ENCODE results near the gene MIPEP. TPM values are rescaled to one million over a fixed set of nuclear protein-coding genes. Genes with fewer than 3 reads are reported as not detected.
"Not testable (repeated sequence)": the region's sequence is repeated elsewhere in the genome, so short reads cannot be mapped to it uniquely, and the experiment has no call there.

Gene MIPEP
- total RNA-seq, 4 donors from 2014 or later = 12.1 to 20.3 (median 16.0) TPM

GRCh38 chr13:23766283-23766682 is 122.9 kb downstream of the MIPEP start:
- Histone ChIP-seq H3K9me3 (no peaks in the 10 kb centered on the region), H3K27ac (replicated peaks in 1 of 4) (no peak overlapping the region), H3K4me3 (no peak overlapping the region), H3K36me3 (no peaks in the 10 kb centered on the region), H3K27me3 (no peaks in the 10 kb centered on the region), H3K4me1 (peaks cover 0 to 14% (median 2%) of the 10 kb centered on the region in 4 donors)
- WGBS = 96% methylated on average over 2 of the region's 2 CpGs
- no peak for TF ChIP-seq POLR2A (IDR thresholded peaks at IDR 0.05; ENCODE audit: low read depth)
- TF ChIP-seq CTCF (IDR thresholded peaks at IDR 0.05) = no peak
- no peak for TF ChIP-seq POLR2AphosphoS5 (IDR thresholded peaks at IDR 0.05)
- TF ChIP-seq EP300 (IDR thresholded peaks at IDR 0.05) = no peak
- intact Hi-C loops (cut with DNase I) = no loop called here
- no peak for DNase-seq (ENCODE audit: extremely low spot score)

GRCh38 chr13:23765531-23765930 is 123.7 kb downstream of the MIPEP start:
- Histone ChIP-seq H3K4me1 (peaks cover 0 to 14% (median 2%) of the 10 kb centered on the region in 4 donors), H3K27ac (replicated peaks in 1 of 4) (no peak overlapping the region), H3K36me3 (no peaks in the 10 kb centered on the region), H3K4me3 (no peak overlapping the region), H3K27me3 (no peaks in the 10 kb centered on the region), H3K9me3 (no peaks in the 10 kb centered on the region)
- intact Hi-C loops (cut with DNase I) = no loop called here
- WGBS = 93% methylated on average over 6 of the region's 6 CpGs
- no peak for DNase-seq (ENCODE audit: extremely low spot score)
- no peak for TF ChIP-seq CTCF (IDR thresholded peaks at IDR 0.05)
- TF ChIP-seq EP300 (IDR thresholded peaks at IDR 0.05) = no peak
- no peak for TF ChIP-seq POLR2AphosphoS5 (IDR thresholded peaks at IDR 0.05)
- no peak for TF ChIP-seq POLR2A (IDR thresholded peaks at IDR 0.05; ENCODE audit: low read depth)

- intact Hi-C loops (cut with DNase I) = no loop called here
- Histone ChIP-seq H3K9me3 (no peaks in the 10 kb centered on the region), H3K27me3 (no peaks in the 10 kb centered on the region), H3K36me3 (peaks cover 0 to 6% (median 3%) of the 10 kb centered on the region in 4 donors), H3K4me1 (peaks cover 0 to 21% (median 7%) of the 10 kb centered on the region in 4 donors), H3K4me3 (no peak overlapping the region), H3K27ac (replicated peaks in 1 of 4) (no peak overlapping the region)
- 83% methylated on average over 3 of the region's 3 CpGs for WGBS
- TF ChIP-seq POLR2AphosphoS5 (IDR thresholded peaks at IDR 0.05) (no peak), EP300 (IDR thresholded peaks at IDR 0.05) (no peak), CTCF (IDR thresholded peaks at IDR 0.05) (no peak), POLR2A (IDR thresholded peaks at IDR 0.05; ENCODE audit: low read depth) (no peak)
- no peak for DNase-seq (ENCODE audit: extremely low spot score)
Measured at GRCh38 chr13:23763318-23763717, 125.9 kb downstream of the MIPEP start.

- intact Hi-C loops (cut with DNase I); H3K4me3 ChIP-seq; DNase-seq (ENCODE audit: extremely low spot score); H3K36me3 ChIP-seq; H3K27me3 ChIP-seq; H3K9me3 ChIP-seq; H3K27ac ChIP-seq (replicated peaks in 1 of 4): not testable (repeated sequence)
- 64% methylated on average over 8 of the region's 8 CpGs for WGBS
- H3K4me1 ChIP-seq = peaks cover 0 to 23% (median 7%) of the 10 kb centered on the region in 4 donors
Measured at GRCh38 chr13:23761760-23762159, 127.4 kb downstream of the MIPEP start.

- 93% methylated on average over 9 of the region's 9 CpGs for WGBS
Measured at GRCh38 chr13:23760000-23760399, 129.2 kb downstream of the MIPEP start.

More at GRCh38 chr13:23760000-23760399, 129.2 kb downstream of the MIPEP start:
- Histone ChIP-seq H3K9me3 (no peaks in the 10 kb centered on the region), H3K4me3 (no peak overlapping the region), H3K4me1 (peaks cover 0 to 24% (median 8%) of the 10 kb centered on the region in 4 donors), H3K27me3 (no peaks in the 10 kb centered on the region), H3K27ac (replicated peaks in 1 of 4) (no peak overlapping the region), H3K36me3 (peaks cover 0 to 6% (median 3%) of the 10 kb centered on the region in 4 donors)
- DNase-seq (ENCODE audit: extremely low spot score) = no peak
- intact Hi-C loops (cut with DNase I) = no loop called here
- no peak for TF ChIP-seq CTCF (IDR thresholded peaks at IDR 0.05)
- TF ChIP-seq EP300 (IDR thresholded peaks at IDR 0.05) = no peak
- no peak for TF ChIP-seq POLR2A (IDR thresholded peaks at IDR 0.05; ENCODE audit: low read depth)
- TF ChIP-seq POLR2AphosphoS5 (IDR thresholded peaks at IDR 0.05) = no peak
